Astrocyte of the spinal cord (primary cell): ENCODE data around the gene EXOC3L2.

Experiments used
- DNase-seq: peaks from one replicate; pipeline ENCODE4 v3.0.0; 2011; ENCODE audit warnings: low read depth, low spot score
- H3K4me3 ChIP-seq: 2 replicates; pipeline ENCODE4 v1.5.1; 2011; ENCODE audit warnings: low read depth, mild to moderate bottlenecking, low read length, moderate library complexity
- in situ Hi-C: cut with HindIII; loops from 2 replicates; pipeline ENCODE4 v1.10.0; 2017; ENCODE audit warnings: low sequenced_read_pairs
- TF ChIP-seq, protein P1 (sequence below): IDR thresholded peaks from 2 replicates; pipeline ENCODE4 v1.5.1; 2012; ENCODE audit warnings: low read depth, mild to moderate bottlenecking, low read length, inconsistent platforms

The EXOC3L2 gene

DNA sequence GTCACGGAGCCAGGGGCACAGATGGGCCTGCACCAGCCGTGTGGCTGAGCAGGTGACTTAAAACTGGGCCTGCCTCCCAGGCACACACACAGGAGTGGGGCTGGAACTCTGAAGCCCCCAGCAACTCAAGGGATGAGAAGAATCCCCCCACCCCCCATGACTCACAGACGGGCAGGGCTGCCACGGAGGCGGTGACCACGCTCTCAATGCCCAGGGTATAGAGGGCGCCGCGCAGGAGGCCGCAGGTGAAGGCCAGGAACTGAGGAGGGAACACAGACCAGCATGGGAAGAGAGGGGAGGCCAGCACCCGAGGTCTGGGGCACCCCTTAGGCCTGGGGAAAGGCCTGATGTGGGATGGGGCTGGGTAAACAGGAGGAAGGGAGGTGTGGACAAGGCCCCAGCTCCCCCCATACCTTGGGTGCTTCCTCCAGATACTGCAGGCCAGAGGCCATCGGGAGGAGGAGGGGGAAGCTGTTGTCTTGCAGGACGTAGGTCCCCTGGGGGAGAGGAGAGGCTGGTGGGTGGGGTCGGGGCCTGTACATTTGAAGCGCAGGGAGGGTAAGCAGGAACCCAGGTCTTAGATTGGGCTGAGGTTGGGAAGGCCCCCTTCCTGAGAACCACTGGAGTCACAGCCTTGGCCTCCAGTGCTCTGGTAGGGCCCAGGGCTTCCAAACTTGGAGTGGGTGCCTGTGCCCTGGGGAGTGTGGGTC lies 81.3 kb downstream of the EXOC3L2 start:
- no peak overlapping the region for H3K4me3 ChIP-seq
- in situ Hi-C loops: no loop called here
- DNase-seq: no peak
- TF ChIP-seq, protein P1, sequence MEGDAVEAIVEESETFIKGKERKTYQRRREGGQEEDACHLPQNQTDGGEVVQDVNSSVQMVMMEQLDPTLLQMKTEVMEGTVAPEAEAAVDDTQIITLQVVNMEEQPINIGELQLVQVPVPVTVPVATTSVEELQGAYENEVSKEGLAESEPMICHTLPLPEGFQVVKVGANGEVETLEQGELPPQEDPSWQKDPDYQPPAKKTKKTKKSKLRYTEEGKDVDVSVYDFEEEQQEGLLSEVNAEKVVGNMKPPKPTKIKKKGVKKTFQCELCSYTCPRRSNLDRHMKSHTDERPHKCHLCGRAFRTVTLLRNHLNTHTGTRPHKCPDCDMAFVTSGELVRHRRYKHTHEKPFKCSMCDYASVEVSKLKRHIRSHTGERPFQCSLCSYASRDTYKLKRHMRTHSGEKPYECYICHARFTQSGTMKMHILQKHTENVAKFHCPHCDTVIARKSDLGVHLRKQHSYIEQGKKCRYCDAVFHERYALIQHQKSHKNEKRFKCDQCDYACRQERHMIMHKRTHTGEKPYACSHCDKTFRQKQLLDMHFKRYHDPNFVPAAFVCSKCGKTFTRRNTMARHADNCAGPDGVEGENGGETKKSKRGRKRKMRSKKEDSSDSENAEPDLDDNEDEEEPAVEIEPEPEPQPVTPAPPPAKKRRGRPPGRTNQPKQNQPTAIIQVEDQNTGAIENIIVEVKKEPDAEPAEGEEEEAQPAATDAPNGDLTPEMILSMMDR: no peak

DNA sequence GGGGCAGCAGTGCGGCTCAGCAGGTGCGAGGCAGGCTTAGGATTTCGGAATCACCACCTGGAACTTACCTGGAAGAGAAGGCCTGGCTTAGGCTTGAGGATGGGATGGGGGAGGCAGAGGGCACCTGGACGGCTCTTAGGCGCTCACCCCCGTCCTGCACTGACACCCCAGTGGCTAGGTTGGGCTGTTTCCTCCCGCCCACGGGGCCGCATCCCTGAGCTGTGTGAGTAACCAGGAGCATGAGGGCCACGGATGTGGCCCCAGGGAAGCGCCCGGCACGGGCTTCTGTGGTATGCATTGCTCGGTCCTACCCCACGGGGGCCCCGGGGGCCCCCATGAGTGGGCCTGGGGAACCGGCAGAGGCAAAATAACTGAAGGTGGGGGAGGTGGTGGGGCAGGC lies 82.1 kb downstream of the EXOC3L2 start:
- in situ Hi-C loops: no loop called here
- no peak overlapping the region for H3K4me3 ChIP-seq
- TF ChIP-seq, protein P1: no peak
- no peak for DNase-seq

DNA sequence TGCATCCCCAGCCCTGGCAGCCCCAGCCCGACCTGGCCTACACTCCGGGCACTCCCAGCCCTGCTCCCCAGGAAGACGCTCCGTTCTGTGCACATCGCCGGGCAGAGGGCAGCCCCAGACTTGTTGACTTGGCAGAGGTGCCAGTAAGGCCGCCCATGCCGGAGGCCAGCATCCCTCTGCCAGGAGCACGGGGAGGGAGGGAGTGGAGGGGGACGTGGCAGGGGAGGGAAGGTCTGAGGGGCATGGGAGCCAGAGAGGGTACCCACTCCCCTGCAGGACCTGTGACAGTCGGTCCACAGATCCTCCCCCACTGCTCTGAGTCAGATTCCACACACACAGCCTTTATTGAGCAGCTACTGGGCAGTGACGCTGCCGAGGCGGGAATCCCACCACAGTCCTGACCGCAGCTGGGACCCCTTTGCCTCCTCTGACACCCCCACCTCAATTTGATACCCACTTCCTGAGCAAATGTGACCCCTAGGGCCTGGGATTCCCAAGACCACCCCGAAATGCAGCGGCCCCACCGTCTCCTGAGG lies 82.5 kb downstream of the EXOC3L2 start:
- TF ChIP-seq, protein P1: no peak
- no peak for DNase-seq
- in situ Hi-C loops: no loop called here
- H3K4me3 ChIP-seq: no peak overlapping the region
